GM18520 (cell line): ENCODE measurements around the gene OR5K3.

ENCODE experiments used
- ATAC-seq: cut with Tn5 transposase; IDR thresholded peaks from one replicate; pipeline ENCODE4 v1.9.1; 2021; ENCODE audit not compliant: unreplicated experiment

The OR5K3 gene

DNA sequence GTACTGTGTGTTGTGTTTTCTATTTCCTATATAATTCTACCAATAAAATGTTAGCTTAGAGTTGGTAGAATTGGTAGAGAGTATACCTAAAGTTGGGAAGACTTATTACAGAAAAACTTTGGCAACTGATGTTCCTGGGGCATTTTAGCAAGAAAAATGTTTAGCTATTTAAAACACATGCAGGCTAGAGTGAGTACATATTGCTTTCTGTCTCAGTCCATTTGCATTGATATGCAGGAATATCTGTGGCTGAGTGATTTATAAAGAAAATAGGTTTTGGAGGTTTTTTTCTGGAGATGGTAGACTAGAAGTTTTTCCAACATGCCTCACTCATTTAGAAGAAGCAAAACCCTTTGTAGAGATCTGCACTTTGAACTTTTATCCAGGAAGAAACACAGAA, 42.1 kb downstream of the OR5K3 start:
- ATAC-seq, result no peak

DNA sequence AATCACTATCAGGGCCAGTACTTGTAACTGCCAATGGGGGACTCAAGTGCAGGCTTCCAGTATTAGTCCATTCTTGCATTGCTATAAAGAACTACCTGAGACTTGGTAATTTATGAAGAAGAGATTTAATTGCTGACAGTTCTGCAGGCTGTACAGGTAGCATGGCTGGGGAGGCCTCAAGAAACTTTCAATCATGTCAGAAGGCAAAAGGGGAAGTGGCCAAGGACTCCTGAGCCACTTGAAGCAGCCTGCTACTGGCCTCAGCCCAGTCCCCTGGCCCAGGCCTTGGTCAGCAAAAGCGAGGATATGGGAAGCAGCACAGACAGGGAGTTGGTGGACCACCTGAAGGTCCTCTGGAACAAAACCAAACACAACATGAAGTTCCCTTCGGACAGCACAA, 43.3 kb downstream of the OR5K3 start:
- no peak for ATAC-seq

DNA sequence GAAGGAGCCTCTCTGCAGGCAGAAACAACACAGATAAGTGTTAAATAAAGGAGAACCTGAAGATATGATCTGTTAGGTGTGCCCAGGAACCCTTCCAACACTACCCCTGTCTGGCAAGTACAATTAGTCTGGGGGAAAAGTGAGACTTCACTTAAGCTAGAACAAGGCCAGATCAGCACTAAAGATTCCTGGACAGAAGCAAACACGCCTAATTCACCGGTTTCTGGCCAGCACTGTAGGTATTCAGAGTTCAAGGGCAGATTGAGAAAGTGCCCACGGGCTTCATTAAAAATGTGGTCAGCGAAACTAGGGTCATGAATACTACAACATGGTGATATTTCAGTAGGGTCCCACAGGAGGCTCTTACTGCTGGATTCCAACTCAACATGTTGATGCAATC, 43.9 kb downstream of the OR5K3 start:
- ATAC-seq, result no peak

DNA sequence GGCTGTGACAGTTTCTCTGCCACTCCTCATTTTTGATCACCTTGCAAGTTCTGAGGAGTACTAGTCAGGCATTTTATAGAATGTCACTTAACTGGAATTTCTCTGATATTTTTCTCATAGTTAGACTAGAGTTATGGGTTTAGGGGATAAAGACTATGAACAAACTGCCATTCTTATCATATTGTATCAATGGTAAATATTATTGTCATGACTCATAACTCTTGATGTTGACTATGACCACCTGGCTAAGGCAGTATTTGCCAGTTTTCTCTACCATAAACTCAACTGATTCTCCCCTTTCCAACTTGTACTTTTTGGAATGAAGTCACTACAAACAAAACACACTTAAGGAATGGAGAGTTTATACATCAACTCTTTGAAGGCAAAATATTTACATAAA, 49.8 kb downstream of the OR5K3 start:
- no peak for ATAC-seq
